ENCODE data around the gene ARID4A.

DNA sequence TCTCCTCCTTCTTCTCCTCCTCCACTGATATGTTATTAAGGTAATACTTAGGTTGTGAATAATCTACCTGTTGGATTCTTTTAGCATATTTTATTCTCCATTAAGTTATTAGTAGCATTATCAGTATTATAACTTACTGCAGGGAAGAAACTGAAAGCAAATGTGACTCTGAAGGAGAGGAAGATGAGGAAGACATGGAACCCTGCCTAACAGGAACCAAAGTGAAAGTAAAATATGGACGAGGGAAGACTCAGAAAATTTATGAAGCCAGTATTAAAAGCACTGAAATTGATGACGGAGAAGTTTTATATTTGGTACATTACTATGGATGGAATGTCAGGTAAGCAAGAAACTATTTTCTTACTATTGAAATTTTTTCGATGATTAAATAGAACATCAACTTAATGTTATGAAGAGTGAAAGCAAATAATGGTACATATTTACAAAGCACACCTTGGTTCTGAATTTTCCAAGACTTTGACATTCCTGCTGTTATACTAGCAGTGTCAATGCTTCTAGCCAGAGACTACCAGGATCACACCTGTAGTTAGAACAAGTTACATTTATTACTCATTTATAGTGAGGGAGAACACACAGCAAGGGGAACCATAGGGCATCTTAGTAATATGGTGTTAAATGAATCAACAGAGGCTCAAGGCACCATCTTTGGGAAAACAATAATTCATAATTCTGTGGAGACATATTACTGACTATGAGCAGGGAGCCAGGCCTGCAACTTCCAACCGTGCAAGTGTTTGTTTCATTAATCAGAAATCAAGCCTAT is 55.4 kb downstream of the ARID4A start:
- TF ChIP-seq ETV6 (conservative IDR thresholded peaks at IDR 0.05 in 1 of 2, IDR thresholded peaks at IDR 0.05 in 1 of 2; ENCODE audit: borderline replicate concordance in 1 of 2, low read depth in 1 of 2) = no peak
- no peak for TF ChIP-seq ZNF24 (IDR thresholded peaks at IDR 0.05)
- no peak for TF ChIP-seq POLR2A (IDR thresholded peaks at IDR 0.05; ENCODE audit: low read depth, low read length)
- TF ChIP-seq YY1 (IDR thresholded peaks at IDR 0.05; ENCODE audit: low read depth, low read length) = no peak
- no peak for TF ChIP-seq DPF2 (IDR thresholded peaks at IDR 0.05)
- no peak for TF ChIP-seq EZH2 (IDR thresholded peaks at IDR 0.05; ENCODE audit: borderline replicate concordance, control insufficient read depth, low read depth, low read length)
- no peak for TF ChIP-seq SIN3A (IDR thresholded peaks at IDR 0.05; ENCODE audit: low read depth, low read length)
- TF ChIP-seq RB1 (IDR thresholded peaks at IDR 0.05; ENCODE audit: borderline replicate concordance) = no peak
- TF ChIP-seq BRCA1 (IDR thresholded peaks at IDR 0.05; ENCODE audit: low read depth, low read length) = no peak
